ENCODE data around the gene PCCA.
"Not testable (repeated sequence)": the region's sequence is repeated elsewhere in the genome, so short reads cannot be mapped to it uniquely, and the experiment has no call there.

PCCA gene

DNA sequence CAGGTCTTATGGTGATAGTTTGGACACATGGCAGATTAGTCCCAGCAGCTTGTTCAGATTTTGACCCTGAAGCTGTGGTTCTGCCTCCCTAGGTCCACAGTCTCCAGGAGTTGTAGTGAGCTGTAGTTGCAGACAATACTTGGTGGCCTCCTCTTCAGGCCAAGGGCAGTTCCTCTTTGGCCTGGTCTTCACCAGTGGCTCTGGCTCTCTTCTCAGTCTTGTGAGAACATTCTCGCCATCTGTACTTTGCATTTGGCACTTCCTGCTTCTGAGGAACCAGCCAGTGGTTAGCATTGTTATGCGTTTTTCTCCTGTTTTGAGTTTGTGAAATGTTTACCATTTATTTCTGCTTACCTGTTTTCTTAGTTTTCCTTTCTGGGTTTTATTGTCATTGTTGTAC is 40.7 kb downstream of the PCCA start:
- TF ChIP-seq CTCF (IDR thresholded peaks at IDR 0.05), result no peak
- Histone ChIP-seq H3K27ac (no peak overlapping the region), H3K4me3 (no peak overlapping the region)
- DNase-seq (ENCODE audit: low spot score), result no peak

GRCh38 chr13:100130092-100130491 is 41.2 kb downstream of the PCCA start:
- no peak overlapping the region for H3K27ac ChIP-seq
- no peak for DNase-seq (ENCODE audit: low spot score)
- H3K4me3 ChIP-seq, result no peak overlapping the region
- TF ChIP-seq CTCF (IDR thresholded peaks at IDR 0.05), result no peak

- H3K4me3 ChIP-seq, result no peak overlapping the region
- TF ChIP-seq CTCF (IDR thresholded peaks at IDR 0.05), result no peak
- no peak overlapping the region for H3K27ac ChIP-seq
- no peak for DNase-seq (ENCODE audit: low spot score)
These were observed 42.1 kb downstream of the PCCA start for GRCh38 chr13:100130930-100131511.

DNA sequence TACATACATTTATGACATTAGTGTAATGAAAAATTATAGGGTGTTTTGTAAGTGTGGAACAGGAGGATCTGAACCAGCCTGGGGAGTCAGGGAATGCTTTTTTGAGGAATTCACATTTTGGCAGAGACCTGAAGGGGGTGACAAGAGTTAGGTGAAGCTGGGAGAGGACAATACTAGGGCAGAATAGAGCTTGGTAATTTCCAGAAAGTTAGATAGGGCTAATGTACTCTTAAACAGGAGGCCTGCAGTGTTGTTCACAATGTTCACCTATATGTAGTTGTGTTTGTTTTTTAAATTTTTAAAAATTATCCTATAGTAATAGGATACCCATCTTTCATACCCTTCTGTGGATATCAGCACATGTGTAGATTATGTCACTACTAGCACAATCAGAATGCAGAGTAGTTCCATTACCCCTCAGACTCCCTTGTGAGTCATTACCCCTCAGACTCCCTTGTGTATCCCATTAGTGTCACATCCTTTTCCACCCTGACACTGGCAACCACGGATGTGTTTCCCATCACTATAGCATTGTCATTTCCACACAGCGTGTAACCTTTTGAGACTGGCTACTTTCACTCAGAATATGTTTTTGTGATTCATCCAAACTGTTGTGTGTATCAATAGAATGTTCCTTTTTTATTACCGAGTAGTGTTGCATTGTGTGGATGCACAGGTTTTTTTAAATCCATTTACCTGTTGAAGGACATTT is 43.1 kb downstream of the PCCA start:
- no peak for DNase-seq (ENCODE audit: low spot score)
- no peak for TF ChIP-seq CTCF (IDR thresholded peaks at IDR 0.05)

GRCh38 chr13:100138859-100139491 is 50.1 kb downstream of the PCCA start:
- TF ChIP-seq CTCF (IDR thresholded peaks at IDR 0.05), result no peak
- Histone ChIP-seq H3K4me3 (no peak overlapping the region), H3K27ac (no peak overlapping the region)
- no peak for DNase-seq (ENCODE audit: low spot score)

More for the DNA sequence above, 43.1 kb downstream of the PCCA start:
- Histone ChIP-seq H3K4me3 (no peak overlapping the region), H3K27ac (no peak overlapping the region)

DNA sequence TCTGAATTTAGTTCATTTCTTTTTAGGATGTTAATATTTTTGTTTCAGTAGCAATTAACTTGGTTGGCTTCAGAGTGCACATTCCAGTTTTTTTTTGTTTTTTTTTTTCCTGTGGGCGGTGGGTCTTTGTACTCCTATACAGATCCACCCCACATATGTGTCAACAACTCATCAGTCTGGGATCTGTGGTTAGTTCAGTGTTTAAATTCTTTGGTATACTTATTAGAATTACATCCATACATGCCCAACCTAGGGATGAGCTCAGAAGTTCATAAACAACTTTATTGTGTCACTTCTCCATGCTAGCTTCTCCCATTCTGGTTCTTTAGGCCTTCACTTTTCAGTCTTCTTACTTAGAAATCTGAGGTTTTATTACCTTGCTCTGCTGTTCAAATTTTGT is 50.9 kb downstream of the PCCA start:
- H3K4me3 ChIP-seq, result no peak overlapping the region
- TF ChIP-seq CTCF (IDR thresholded peaks at IDR 0.05), result no peak
- no peak overlapping the region for H3K27ac ChIP-seq
- no peak for DNase-seq (ENCODE audit: low spot score)

DNA sequence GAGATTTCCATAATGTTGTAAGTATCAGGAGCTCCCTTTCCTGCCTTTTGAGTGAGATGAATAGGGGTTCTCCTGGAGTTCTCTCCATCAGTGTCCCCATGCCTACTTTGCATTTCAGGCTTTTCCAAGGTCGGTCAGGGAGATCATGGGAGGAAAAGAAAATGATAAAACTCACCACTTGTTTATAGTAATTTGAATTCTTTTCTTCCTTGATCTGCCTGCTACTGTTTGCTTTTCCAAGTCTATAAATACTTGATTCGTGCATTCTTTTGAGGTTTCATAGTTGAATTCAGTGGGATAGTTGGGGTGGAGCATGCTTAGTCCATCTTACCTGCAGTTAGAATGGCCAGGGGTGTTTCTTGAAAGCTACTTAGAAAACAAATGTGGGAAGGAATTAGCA is 51.5 kb downstream of the PCCA start:
- no peak for TF ChIP-seq CTCF (IDR thresholded peaks at IDR 0.05)
- Histone ChIP-seq H3K27ac (no peak overlapping the region), H3K4me3 (no peak overlapping the region)
- DNase-seq (ENCODE audit: low spot score), result no peak

GRCh38 chr13:100141461-100141961 is 52.6 kb downstream of the PCCA start:
- not testable (repeated sequence) for H3K27ac ChIP-seq; H3K4me3 ChIP-seq; DNase-seq (ENCODE audit: low spot score)

Data from coronary artery (tissue), 2 donors.